ACHN (cell line): ENCODE data around the gene MT1F.
"Not testable (repeated sequence)": the region's sequence is repeated elsewhere in the genome, so short reads cannot be mapped to it uniquely, and the experiment has no call there.

Experiments used
- DNase-seq: peaks from one replicate; pipeline ENCODE4 v3.0.0-alpha.2; 2015
- in situ Hi-C: cut with HindIII; loops from 2 replicates; pipeline ENCODE4 v1.10.0; 2017; ENCODE audit warnings: low sequenced_read_pairs, low pct_ligation_motif_present, low pct_unique_long_range_greater_than_20kb

The MT1F gene

GRCh38 chr16:56657555-56658326 lies at the start of gene MT1F:
Gene MT1F, plus strand, starts transcription at chr16:56657959. Its CDS starts 100 bp downstream, at chr16:56658059.
- peak; percentile 89 for DNase-seq

GRCh38 chr16:56608043-56608875 lies 49.5 kb upstream of the MT1F start, which contains the start of gene MT2A:
Gene MT2A, plus strand, starts transcription at chr16:56608584. Its CDS starts 72 bp downstream, at chr16:56608656.
- in situ Hi-C loops = no loop called here
- peak; percentile 99 for DNase-seq

More at GRCh38 chr16:56657555-56658326, at the start of gene MT1F:
- in situ Hi-C loops = no loop called here

GRCh38 chr16:56608876-56609462 lies 48.8 kb upstream of the MT1F start:
- in situ Hi-C loops = no loop called here
- DNase-seq = no peak

GRCh38 chr16:56609463-56609921 lies 48.3 kb upstream of the MT1F start:
- in situ Hi-C loops = no loop called here
- peak; percentile 84 for DNase-seq

- peak; percentile 87 for DNase-seq
- in situ Hi-C loops = no loop called here
Measured at GRCh38 chr16:56610017-56610608, 47.6 kb upstream of the MT1F start.

- in situ Hi-C loops = no loop called here
- no peak for DNase-seq
Measured at GRCh38 chr16:56610609-56611111, 47.1 kb upstream of the MT1F start.

GRCh38 chr16:56611281-56611833 lies 46.4 kb upstream of the MT1F start:
- in situ Hi-C loops = no loop called here
- DNase-seq = peak; percentile 87

- in situ Hi-C loops = no loop called here
- DNase-seq = no peak
Measured at GRCh38 chr16:56613706-56614105, 44.1 kb upstream of the MT1F start.

GRCh38 chr16:56614549-56614991 lies 43.2 kb upstream of the MT1F start:
- peak; percentile 97 for DNase-seq
- in situ Hi-C loops = no loop called here

- in situ Hi-C loops = no loop called here
- no peak for DNase-seq
Measured at GRCh38 chr16:56615353-56615752, 42.4 kb upstream of the MT1F start.

- no peak for DNase-seq
- in situ Hi-C loops = no loop called here
Measured at GRCh38 chr16:56616608-56617211, 41.0 kb upstream of the MT1F start.

- in situ Hi-C loops = no loop called here
- no peak for DNase-seq
Measured at GRCh38 chr16:56617212-56618085, 40.3 kb upstream of the MT1F start.

- in situ Hi-C loops = no loop called here
- DNase-seq = no peak
Measured at GRCh38 chr16:56618138-56618537, 39.6 kb upstream of the MT1F start.

GRCh38 chr16:56620339-56620897 lies 37.3 kb upstream of the MT1F start:
- no peak for DNase-seq
- in situ Hi-C loops = no loop called here

- in situ Hi-C loops, DNase-seq: not testable (repeated sequence)
Measured at GRCh38 chr16:56621665-56622445, 35.9 kb upstream of the MT1F start.

GRCh38 chr16:56623184-56623583 lies 34.6 kb upstream of the MT1F start:
- in situ Hi-C loops, DNase-seq: not testable (repeated sequence)
